GM21390 (cell line): Measurements from ENCODE around the gene SCAP.
"Not testable (repeated sequence)": the region's sequence is repeated elsewhere in the genome, so short reads cannot be mapped to it uniquely, and the experiment has no call there.

Experiments
- ATAC-seq: cut with Tn5 transposase; IDR thresholded peaks from one replicate; pipeline ENCODE4 v1.9.1; 2021; ENCODE audit not compliant: unreplicated experiment

Gene SCAP

DNA sequence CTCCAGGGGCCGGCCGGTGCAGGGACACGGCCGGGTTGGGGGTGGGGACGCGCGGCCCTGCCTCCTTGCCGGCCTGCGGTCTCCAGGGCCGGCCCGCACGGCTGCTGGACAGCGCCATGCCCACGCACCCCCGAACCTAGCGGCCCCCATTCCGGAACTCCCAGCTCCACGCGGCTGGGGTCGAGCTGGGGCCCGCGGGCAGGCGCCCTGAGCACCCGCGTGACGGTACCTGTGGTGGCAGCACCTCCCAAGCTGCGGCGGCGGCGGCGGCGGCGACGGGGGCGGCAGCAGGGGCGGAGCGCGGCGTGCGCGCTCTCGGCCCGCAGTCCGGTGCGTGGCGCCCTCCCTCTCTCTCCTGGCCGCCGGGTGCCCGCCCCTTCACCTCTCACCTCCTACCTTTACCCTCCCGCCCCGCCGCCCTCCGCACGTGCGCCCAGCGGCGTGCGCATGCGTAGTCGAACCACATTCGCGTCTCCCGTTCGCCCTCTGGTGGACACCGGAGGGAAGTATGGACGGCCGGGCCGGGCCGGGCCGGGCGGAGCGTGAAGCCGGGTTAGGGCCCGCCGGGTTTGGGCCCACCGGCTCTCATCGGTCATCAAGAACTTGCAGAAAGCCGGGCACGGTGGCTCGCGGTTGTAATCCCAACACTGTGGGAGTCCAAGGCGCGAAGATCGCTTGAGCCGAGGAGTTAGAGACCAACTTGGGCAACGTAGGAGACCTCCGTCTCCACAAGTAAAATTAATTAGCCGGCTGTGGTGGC, at the start of gene SCAP:
SCAP (minus strand) TSS at position 372 of the 760 bp plus-strand sequence. CDS start 32,948 bp downstream, outside the sequence.
- peak; percentile 89 for ATAC-seq

DNA sequence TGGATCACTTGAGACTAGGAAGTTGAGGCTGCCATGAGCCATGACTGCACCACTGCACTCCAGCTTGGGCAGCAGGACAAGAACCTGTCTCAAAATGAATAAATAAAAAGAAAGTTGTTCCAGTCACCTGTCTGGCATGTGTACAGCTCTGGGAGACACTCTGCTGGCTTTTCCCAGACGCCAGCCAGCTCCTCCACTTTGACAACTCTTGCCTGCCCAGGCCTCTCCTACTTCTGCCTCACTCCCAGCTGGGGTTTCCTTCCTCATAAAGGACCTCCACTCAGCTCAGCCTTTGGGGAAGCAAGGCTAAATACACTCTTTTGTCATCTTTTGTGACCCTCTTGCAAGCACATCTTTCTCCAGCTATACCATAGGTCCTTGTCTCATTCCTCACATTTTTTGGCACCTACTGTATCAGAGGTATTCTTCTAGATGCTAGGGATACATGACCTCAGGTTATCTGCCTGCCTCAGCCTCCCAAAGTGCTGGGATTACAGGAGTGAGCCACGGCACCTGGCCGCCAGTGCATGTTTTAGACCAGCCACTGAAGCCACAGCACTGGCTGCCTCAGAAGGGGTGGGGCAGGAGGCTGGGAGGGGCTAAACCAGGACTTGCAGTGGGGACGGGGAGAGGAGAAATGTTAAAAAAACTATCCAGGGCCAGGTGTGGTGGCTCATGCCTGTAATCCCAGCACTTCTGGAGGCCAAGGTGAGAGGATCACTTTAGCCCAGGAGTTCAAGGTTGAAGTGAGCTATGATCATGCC, 47.8 kb upstream of the SCAP start:
- ATAC-seq, result no peak

DNA sequence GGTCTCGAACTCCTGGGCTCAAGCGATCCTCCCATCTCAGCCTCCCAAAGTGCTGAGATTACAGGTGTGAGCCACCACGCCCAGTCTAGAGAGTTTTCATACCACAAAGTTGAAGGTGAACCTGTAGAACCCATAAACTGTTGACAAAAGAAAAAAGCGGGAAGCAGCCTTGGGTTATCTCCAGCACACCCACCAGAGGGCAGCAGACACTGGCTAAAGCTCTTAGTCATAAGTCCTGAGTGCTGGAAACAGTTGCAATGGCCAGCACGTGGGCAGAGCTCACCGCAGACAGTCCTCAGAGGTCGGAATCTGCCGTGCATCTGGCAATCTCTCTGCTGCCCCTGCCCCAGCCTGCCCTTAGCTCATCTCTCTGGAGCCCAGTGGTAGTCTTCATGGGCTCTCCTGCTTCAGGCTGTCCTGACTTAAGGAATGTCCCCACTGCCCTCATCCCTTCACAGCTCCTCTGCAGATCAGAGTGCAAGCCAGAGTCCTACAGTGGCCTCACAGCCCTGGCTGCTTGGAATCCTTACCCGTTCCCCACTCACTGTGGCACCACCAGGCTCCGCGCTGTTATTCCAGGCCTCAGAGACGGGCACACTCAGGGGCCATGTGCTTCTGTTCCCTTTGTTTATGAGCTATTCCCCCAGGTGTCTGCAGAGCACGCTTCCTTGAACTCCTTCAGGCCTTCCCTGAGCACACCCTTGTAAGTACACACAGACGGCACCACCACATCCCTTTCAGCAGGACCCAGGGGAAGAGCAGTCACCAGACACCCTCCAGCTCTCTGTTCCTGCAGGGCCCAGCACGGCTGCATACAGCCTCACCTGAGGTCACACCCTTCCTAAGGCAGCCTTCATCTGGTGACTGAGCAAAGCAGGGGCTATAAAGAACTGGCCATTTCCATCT, 46.6 kb upstream of the SCAP start:
- ATAC-seq, result no peak

DNA sequence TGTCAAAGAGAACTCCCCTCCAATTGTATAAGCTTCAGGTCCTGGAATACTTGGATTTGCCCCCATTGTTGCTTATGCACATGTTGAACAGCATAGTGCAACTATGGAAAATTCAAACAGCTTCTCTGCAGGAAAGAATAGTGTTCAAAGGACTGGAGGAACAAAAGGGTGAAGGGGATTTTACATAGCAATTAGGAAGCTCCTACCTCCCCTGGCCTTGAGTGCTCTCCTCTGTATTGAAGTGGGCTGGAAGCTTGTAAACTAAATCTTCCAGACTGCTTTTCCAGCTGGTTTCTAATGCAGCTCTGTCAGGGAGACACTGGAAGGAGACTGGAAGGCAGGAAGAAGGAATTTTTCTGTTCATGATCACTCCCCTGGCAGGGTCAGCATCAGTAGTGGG, 45.0 kb upstream of the SCAP start:
- no peak for ATAC-seq

DNA sequence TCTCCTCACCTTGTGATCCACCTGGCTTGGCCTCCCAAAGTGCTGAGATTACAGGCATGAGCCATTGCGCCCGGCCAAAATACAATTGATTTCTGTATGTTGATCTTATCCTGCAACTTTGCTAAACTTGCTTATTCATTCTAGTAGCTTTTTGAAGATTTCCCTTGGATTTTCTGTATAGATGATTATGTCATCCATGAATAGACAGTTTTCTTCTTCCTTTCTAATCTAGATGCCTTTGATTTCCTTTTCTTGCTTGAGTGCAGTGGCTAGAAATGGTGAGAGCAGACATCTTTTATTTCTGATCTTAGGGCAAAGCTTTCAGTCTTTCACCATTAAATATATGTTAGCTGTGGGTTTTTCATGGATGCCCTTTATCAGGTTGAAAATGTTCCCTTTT, 42.2 kb upstream of the SCAP start:
- ATAC-seq, result no peak

DNA sequence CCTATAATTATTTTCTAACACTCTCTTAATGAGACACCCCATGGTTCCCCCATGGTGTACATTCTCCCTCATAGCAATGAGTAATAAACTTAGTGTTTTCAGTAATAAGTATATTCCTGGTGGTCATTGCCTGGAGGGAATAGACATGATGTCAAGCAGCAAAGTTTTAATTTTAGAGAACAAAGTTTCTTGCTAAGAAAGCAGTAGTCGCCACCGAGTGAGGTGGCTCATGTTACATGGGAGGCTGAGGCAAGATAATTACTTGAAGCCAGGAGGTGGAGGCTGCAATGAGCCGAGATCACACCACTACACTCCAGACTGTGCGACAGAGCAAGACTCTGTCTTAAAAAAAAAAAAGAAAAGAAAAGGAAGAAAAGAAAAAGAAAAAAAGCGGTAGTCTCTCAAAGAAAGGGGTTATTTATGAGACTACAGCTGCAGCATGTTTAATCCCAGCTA, 40.2 kb upstream of the SCAP start:
- ATAC-seq, result no peak

DNA sequence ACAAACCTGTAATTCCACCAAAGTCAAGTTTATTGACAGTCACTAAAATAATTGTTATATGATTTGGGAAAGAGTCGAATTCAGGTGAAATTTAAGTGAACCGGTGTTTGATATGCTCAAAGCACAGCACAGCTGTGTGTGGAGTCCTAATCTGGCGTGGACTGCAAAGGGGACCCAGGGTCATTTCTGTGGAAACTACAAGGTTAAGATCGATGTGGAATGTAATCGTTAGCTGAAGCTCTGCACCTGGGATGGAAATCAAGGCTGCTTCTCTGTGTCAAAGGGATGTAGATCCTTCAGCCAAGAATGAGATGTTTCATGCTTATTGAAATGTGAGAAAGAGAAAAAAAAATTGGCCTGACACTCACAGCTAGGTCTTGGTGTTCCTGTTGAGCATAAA, 39.4 kb upstream of the SCAP start:
- no peak for ATAC-seq

DNA sequence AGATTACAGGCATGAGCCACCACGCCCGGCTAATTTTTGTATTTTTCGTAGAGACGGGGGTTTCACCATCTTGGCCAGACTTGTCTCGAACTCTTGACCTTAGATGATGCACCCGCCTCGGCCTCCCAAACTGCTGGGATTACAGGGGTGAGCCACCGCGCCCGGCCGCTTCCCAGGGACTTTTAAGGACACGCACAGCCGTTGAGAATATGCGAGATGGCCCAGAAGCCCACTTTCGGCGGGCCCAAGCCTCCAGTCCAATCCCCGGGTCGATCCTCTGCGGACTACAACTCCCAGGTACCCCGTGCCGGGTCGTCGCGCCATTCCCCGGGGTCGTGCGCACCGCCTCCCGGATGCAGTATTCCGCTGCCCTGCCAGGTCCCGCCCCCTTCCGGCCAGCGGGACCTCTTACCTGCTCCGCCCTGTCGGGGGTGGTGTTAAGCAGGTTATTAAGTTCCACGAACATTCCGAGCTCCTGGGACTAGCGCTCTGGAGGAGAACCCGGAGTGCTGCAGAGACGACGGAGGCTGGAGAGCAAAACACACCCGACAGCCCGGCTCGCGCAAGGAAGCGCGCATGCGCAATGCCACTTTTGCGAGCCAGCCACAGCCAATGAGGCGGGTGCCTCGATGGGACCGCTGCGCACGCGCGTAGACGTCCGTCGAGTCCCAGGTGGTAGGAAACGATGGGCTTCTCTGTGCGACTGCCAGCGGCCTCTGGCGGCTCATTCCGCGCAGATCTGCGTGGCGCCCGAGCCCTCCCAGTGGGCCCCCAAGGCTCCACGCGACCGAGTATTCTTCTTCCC, 37.6 kb upstream of the SCAP start, which contains the start of gene ELP6:
ELP6 (minus strand) TSS at position 588 of the 805 bp plus-strand sequence; CDS start at position 466, 122 bp downstream.
- ATAC-seq, result peak; percentile 89

DNA sequence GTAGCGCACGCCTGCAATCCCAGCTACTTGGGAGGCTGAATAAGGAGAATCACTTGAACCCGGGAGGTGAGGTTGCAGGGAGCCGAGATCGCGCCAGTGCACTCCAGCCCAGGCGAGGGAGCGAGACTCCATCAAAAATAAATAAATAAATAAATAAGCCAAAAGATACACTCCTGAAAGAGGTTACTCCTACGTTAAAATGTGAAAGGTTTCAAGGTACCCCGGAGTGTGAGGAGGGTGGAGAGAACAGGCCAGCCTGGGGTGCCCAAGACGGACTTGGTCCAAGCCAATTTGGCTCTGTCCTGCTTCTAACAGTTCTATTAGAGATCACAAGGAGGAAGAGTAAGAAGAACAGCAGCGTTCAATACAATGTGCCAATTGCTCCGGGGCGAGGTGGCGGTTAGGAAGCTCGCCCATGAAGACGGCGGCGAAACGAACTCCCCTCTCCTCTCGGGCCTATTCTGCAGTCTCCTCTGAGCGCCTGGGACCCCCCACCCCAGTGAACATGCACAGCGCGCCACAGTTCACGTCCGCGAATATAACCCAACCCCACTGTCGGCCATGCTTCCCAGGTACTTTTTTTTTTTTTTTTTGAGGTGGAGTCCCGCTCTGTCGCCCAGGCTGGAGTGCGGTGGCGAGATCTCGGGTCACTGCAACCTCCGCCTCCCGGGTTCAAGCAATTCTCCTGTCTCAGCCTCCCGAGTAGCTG, 36.8 kb upstream of the SCAP start:
- ATAC-seq, result no peak

DNA sequence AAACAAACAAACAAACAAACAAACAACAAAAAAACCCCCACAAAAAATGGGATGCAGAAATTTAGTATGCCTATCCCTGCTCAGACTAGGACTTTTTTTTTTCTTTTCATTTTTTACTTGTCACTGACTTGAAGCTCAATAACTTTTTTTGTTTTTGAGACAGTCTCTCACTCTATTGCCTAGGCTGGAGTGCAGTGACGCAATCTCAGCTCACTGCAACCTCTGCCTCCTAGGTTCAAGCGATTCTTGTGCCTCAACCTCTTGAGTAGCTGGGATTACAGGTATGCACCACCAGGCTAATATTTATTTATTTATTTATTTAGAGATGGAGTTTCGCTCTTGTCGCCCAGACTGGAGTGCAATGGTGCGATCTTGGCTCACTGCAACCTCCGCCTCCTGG, 29.5 kb upstream of the SCAP start:
- ATAC-seq, result not testable (repeated sequence)

DNA sequence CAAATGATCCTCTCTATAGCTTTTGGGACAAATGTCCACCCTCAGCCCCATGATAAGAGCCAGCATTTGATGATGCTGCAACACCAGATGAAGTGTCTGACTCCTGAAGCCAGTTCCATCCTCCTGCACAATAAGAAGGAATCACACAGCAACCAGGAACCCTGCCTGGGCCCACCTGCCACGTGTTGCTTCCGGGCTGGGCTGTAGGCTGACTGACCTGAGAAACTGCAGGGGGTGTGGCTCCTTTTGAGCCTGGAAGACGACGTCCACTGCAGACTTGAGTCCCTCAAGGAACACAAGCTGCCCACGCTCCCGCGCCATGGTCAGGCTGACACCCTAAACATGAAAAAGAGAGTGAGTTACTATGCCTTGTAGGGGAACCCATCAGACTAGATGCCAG, 28.4 kb upstream of the SCAP start:
- no peak for ATAC-seq

DNA sequence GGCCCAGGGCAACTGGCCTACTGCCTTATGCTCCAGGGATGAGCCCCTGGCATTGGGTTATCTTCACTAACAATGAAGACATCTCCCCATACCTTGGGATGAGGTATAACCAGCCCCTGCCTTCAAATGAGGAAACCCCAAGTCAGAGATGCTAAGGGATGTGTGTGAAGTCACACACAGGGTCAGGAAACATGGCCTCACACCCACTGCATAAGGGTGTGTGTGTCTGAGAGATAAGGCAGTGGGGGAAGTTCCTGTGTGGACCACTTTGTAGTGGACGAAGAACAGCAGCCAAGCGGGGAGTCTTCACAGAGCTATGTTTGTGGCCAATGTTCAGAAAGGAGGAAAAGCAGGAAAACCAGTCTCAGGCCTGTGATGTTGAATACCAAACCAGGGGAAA, 27.3 kb upstream of the SCAP start:
- ATAC-seq, result no peak

DNA sequence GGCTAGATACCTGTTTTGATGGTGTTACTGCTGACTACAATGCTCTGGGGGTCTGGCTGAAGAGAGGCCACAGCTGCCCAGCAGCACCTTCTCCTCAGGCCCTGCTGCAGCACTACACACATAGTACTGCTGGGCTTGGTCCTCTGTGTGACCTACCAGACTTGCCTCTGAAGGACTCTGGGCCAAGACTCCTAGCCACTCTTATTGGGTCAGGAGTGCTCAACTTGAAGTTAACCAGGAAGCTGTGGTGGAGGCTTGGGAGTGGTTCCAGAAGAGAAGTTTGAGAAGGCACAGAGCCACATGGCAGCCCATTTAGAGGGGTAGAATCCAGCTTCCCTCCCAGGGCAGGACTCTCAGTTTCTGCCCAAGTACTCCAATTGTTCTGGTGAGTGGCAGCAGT, 21.2 kb upstream of the SCAP start:
- ATAC-seq, result no peak

DNA sequence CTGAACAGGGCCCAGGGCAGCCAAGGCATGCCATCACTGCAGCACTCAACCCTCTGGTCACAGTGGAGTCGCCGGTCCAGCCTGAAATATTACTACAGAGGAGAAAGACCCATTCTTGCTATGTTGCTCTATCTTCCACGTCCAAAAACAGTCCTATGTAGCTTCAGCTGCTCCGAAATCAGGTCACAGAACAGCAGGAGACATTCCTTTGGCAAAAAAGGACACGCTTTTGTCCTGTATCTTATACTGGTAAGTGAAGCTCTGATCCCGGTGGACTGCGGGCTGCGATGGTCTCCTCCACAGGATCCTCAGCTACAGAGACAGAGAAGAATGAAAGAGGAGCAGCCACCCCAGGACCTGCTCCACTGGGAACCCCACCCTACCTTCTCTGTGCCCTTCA, 20.1 kb upstream of the SCAP start:
- ATAC-seq, result no peak

DNA sequence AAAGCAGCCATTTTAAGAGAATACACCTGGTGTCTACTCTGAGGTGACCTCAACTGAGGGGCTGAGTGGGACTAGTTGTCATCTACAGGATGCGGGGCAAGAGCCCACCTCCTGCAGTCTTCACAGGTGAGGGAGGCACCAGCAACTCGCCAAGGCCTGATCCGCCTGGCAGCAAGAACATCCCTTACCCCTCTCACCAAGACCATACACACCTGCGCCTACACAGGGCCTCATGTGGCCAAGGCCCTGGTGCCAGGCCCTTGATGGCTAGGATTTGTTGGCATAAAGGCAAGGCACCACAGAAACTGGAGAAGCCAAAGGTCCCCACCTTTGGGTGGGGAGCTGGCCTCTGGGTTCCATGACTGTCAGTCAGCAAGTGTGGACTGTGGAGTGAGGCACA, 19.4 kb upstream of the SCAP start:
- ATAC-seq, result no peak

DNA sequence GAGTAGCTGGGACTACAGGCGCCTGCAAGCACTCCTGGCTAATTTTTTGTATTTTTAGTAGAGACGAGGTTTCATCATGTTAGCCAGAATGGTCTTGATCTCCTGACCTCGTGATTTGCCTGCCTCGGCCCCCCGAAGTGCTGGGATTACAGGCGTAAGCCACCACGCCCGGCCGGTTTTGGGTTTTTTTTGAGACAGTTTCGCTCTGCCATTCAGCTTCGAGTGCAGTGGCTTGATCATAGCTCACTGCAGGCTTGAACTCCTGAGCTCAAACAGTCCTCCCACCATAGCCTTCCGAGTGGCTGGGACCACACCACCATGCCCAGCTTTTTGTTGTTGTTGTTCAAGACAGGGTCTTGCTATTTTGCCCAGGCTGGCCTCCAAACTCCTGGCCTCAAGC, 16.0 kb upstream of the SCAP start:
- no peak for ATAC-seq

DNA sequence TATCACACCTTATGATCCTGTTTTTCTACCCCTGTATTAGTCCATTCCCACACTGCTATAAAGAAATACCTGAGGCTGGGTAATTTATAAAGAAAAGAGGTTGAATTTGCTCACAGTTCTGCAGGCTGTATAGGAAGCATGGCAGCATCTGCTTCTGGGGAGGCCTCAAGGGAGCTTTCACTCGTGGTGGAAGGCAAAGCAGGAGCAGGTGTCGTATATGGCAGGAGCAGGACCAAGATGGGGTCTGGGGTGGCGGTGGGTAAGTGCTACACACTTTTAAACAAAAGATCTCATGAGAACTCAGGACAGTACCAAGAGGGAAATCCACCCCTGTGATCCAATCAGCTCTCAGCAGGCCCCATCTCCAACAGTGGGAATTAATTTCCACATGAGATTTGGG, 15.4 kb upstream of the SCAP start:
- no peak for ATAC-seq

DNA sequence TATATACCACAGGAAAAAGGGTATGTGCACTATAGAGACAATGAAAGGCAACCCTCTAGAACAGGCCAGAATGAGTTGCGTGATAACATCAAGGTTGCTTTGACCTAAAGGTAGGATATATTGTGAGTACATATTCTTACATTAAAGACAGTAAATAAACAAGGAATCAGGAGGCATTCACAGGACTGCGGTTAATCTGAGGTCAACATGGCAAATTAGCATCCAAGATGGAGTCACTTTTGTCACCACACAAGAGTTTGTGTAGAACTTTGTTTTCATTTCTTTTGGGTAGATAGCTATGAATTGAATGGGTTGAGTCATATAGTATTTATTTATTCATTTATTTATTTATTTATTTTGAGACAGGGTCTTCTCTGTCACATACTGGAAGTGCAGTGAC, 11.5 kb upstream of the SCAP start:
- ATAC-seq, result no peak

DNA sequence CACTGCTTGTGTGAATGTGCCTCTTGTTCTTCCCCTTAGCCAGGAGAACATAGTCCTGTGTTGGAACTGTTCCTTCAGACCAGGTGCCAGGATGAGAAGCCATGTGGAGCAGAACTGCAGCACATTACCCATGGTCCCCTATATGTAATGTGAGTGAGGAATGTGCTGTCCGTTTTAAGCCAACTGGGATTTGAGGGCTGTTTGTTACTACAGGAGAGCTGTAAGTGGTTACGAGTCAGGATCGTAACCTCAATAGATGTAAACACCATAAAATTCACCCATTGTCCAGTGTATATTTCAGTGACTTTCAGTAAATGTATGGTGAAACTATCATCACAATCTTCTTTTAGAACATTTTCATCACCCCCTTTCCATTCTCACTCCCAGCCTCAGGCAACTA, 10.1 kb upstream of the SCAP start:
- no peak for ATAC-seq

DNA sequence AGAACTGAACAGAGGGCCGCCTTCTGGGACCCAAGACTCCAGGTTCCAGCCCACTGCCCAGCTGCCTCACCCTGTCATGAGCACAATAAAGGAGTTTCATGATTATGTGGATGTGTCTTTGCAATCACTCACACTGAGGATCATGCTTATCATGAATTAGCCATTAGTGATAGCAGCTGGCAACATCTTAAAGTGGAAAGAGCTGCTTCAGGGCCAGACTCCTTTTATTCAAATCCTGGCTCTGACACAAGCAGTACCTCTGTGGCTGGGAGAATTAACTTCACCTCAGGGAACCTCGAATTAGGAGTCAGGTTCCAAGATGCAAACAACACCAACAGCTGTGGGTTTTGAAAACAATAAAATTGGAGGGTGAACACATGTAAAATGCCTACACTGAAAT, 6.6 kb upstream of the SCAP start:
- ATAC-seq, result no peak
